Gastroesophageal sphincter (tissue), 3 donors: ENCODE measurements around the gene C6orf89.

Experiments
- POLR2A ChIP-seq, 2 donors: fragments of 450-650 bp; IDR thresholded peaks; one replicate each; pipeline ENCODE4 v1.6.1; 2017; ENCODE audit warnings: antibody characterized with exemption in 2 of 2, mild to moderate bottlenecking in 2 of 2, moderate library complexity in 1 of 2
- POLR2AphosphoS5 ChIP-seq: sonication (generic); formaldehyde crosslinking; IDR thresholded peaks from one replicate; pipeline ENCODE4 v1.6.1; 2017; ENCODE audit warnings: antibody characterized with exemption
- TF ChIP-seq, protein P1 (sequence below), 4 experiments: fragments of 200-600 bp in 2 of 4; fragments of 450-650 bp in 2 of 4; sonication (generic) in 1 of 4; IDR thresholded peaks; one replicate each; pipeline ENCODE4 v1.5.1; 2017 to 2019; ENCODE audit warnings: antibody characterized with exemption in 4 of 4, mild to moderate bottlenecking in 2 of 4, moderate library complexity in 2 of 4

DNA sequence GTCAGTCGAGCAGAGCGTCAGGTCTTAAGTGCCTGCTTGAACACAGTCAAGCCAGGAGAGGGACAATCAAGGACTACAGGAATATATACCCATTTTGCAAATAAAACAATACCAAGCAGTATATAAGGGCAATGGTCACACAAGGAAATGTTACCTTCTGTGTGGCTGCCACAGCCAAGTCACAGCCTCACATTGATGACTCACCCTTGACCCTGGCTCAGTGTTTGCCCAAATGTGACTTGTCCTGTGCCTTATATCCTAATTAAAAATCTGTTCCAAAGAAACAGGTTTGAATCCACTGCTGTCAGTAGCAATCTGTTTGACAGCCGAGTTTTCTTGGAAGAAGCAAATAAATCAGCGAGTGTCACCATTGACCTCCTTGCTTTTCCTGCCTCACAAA lies 34.3 kb downstream of the C6orf89 start:
- TF ChIP-seq, protein P1, sequence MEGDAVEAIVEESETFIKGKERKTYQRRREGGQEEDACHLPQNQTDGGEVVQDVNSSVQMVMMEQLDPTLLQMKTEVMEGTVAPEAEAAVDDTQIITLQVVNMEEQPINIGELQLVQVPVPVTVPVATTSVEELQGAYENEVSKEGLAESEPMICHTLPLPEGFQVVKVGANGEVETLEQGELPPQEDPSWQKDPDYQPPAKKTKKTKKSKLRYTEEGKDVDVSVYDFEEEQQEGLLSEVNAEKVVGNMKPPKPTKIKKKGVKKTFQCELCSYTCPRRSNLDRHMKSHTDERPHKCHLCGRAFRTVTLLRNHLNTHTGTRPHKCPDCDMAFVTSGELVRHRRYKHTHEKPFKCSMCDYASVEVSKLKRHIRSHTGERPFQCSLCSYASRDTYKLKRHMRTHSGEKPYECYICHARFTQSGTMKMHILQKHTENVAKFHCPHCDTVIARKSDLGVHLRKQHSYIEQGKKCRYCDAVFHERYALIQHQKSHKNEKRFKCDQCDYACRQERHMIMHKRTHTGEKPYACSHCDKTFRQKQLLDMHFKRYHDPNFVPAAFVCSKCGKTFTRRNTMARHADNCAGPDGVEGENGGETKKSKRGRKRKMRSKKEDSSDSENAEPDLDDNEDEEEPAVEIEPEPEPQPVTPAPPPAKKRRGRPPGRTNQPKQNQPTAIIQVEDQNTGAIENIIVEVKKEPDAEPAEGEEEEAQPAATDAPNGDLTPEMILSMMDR (IDR thresholded peaks at IDR 0.05): no peak
- no peak for TF ChIP-seq POLR2A (IDR thresholded peaks at IDR 0.05)
- no peak for TF ChIP-seq POLR2AphosphoS5
